GM12874 (cell line): ENCODE results near the gene OR51B4.

Experiments
- CTCF ChIP-seq: IDR thresholded peaks from 2 replicates; pipeline ENCODE4 v1.5.1; 2011; ENCODE audit warnings: low read depth, mild to moderate bottlenecking, control low read depth, low read length, moderate library complexity; ENCODE audit not compliant: insufficient read depth

Gene OR51B4

GRCh38 chr11:5284637-5285036 lies 17.1 kb downstream of the OR51B4 start:
- no peak for TF ChIP-seq CTCF

- no peak for TF ChIP-seq CTCF
Observed at GRCh38 chr11:5283882-5284281, 17.9 kb downstream of the OR51B4 start.

- no peak for TF ChIP-seq CTCF
Observed at GRCh38 chr11:5283086-5283485, 18.7 kb downstream of the OR51B4 start.

GRCh38 chr11:5282628-5283027 lies 19.1 kb downstream of the OR51B4 start:
- no peak for TF ChIP-seq CTCF

GRCh38 chr11:5281596-5281995 lies 20.1 kb downstream of the OR51B4 start:
- TF ChIP-seq CTCF = no peak

GRCh38 chr11:5280582-5281102 lies 21.1 kb downstream of the OR51B4 start:
- no peak for TF ChIP-seq CTCF

- TF ChIP-seq CTCF = no peak
Observed at GRCh38 chr11:5279471-5280090, 22.2 kb downstream of the OR51B4 start.
